Activated T-cell treated with anti-CD3 and anti-CD28 coated beads, Interleukin-2, amount 50 U/mL, for 72 hours (primary cell): ENCODE data around the gene PAX1. TPM values are rescaled to one million over a fixed set of nuclear protein-coding genes. Genes with fewer than 3 reads are reported as not detected.

Source experiments
- ATAC-seq, 2 donors: fragments of 150-1000 bp; cut with Tn5 transposase; replicated peaks in 1 of 2; 2 replicates each; pipeline ENCODE4 v1.10.0; 2021; ENCODE audit warnings: moderate library complexity in 2 of 2, mild to moderate bottlenecking in 1 of 2
- DNase-seq, 2 donors: peaks; one replicate each; pipeline ENCODE4 v3.0.0; 2021 to 2022; ENCODE audit warnings: mixed read lengths in 1 of 2
- H3K27ac Mint-ChIP-seq: one replicate; pipeline ENCODE4 v1.8.0; 2022; ENCODE audit warnings: mild to moderate bottlenecking, moderate library complexity, mixed read lengths
- H3K27me3 Mint-ChIP-seq: one replicate; pipeline ENCODE4 v1.8.0; 2022; ENCODE audit warnings: low read depth, mixed read lengths
- H3K36me3 Mint-ChIP-seq, 2 donors: one replicate each; pipeline ENCODE4 v1.8.0; 2022; ENCODE audit warnings: mixed read lengths in 2 of 2, mild to moderate bottlenecking in 1 of 2; ENCODE audit not compliant: insufficient read depth in 2 of 2
- H3K4me1 Mint-ChIP-seq: one replicate; pipeline ENCODE4 v1.8.0; 2022; ENCODE audit warnings: low read depth, mixed read lengths
- H3K4me3 Mint-ChIP-seq, 2 donors: one replicate each; pipeline ENCODE4 v1.8.0; 2022; ENCODE audit warnings: mild to moderate bottlenecking in 2 of 2, mixed read lengths in 2 of 2, moderate library complexity in 2 of 2
- H3K9me3 Mint-ChIP-seq, 2 donors: one replicate each; pipeline ENCODE4 v1.8.0; 2022; ENCODE audit warnings: mixed read lengths in 2 of 2
- total RNA-seq, 2 donors: library from RNA; stranded (reverse); gene quantifications; one replicate each; pipeline ENCODE4 v1.2.3, GENCODE V29; 2022

PAX1 gene
- total RNA-seq, 2 donors from 2014 or later = not detected

GRCh38 chr20:21707267-21707666 is 1.8 kb downstream of the PAX1 start:
- Mint-ChIP-seq H3K4me3 (no peak overlapping the region), H3K4me1 (peaks cover 14% of the 10 kb centered on the region), H3K36me3 (no peaks in the 10 kb centered on the region), H3K9me3 (no peaks in the 10 kb centered on the region), H3K27ac (peak overlapping the region; percentile 41), H3K27me3 (peaks cover 72% of the 10 kb centered on the region)
- no peak for ATAC-seq
- DNase-seq = no peak

- peaks cover 9% of the 10 kb centered on the region for H3K4me1 Mint-ChIP-seq
- DNase-seq (no peak), ATAC-seq (no peak)
- H3K27me3 Mint-ChIP-seq = peaks cover 72% of the 10 kb centered on the region
- H3K9me3 Mint-ChIP-seq = no peaks in the 10 kb centered on the region
- no peak overlapping the region for H3K27ac Mint-ChIP-seq
- H3K4me3 Mint-ChIP-seq = peak overlapping the region in 1 of 2 donors; percentile 18
- H3K36me3 Mint-ChIP-seq = no peaks in the 10 kb centered on the region
Measured at GRCh38 chr20:21707999-21708737, 2.7 kb downstream of the PAX1 start.

DNA sequence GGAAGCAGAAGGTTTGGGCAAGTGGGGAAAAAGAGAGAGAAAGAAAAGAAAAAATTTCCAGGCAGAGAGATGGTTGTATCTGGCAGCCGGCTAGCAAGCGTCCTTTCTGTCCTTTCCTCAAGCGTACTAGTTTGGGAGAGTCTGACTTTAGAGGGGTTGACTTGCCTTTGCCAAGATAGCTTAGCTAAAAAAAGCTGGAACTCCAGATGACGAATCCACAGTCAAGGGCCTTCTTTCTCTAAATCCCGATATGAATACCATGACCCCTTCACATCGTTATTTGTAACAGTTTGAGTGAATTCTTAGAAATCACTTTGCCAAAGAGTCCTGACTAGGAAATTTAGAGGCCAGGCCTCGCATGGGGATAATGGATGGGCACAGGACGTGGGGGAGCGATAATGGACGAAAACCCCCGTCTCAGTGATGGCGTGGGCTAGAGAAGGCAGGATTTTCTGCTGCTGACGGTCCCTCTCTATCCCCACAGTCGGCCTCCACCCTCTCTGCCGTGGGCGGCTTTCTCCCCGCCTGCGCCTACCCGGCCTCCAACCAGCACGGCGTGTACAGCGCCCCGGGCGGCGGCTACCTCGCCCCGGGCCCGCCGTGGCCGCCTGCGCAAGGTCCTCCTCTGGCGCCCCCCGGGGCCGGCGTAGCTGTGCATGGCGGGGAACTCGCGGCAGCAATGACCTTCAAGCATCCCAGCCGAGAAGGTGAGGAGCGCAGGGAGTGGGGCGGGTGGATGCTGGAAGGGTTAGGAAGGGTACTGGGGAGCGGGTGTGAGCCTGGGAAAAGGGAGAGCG is 3.5 kb downstream of the PAX1 start:
- DNase-seq = no peak
- Mint-ChIP-seq H3K4me3 (no peak overlapping the region), H3K36me3 (no peaks in the 10 kb centered on the region), H3K27ac (no peak overlapping the region), H3K9me3 (no peaks in the 10 kb centered on the region), H3K4me1 (peaks cover 9% of the 10 kb centered on the region), H3K27me3 (peaks cover 73% of the 10 kb centered on the region)
- no peak for ATAC-seq

DNA sequence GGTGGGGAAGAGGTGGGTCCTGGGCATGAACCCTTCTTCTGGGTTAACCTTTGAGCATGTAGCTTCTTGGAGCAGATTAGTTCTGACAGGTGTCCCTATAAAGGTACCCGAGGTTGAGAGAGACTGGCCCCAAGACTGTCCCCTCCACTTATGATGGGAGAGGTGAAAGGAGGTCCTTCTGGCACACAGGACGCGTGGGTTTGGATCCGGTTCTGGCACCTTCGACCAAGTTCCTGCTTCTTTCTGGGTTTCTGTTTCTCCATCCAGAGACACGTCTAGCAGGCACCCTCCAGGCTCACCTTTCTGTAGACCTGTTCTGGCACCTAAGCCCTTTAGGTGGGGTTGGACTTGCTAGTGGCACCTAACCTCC is 4.1 kb downstream of the PAX1 start:
- Mint-ChIP-seq H3K4me3 (no peak overlapping the region), H3K27me3 (peaks cover 68% of the 10 kb centered on the region), H3K27ac (no peak overlapping the region), H3K36me3 (no peaks in the 10 kb centered on the region), H3K4me1 (peaks cover 7% of the 10 kb centered on the region), H3K9me3 (no peaks in the 10 kb centered on the region)
- no peak for DNase-seq
- ATAC-seq = no peak

GRCh38 chr20:21710341-21710740 is 4.9 kb downstream of the PAX1 start:
- H3K36me3 Mint-ChIP-seq = no peaks in the 10 kb centered on the region
- DNase-seq = no peak
- H3K4me1 Mint-ChIP-seq = no peaks in the 10 kb centered on the region
- H3K4me3 Mint-ChIP-seq = no peak overlapping the region
- H3K9me3 Mint-ChIP-seq = no peaks in the 10 kb centered on the region
- H3K27ac Mint-ChIP-seq = no peak overlapping the region
- no peak for ATAC-seq
- peaks cover 68% of the 10 kb centered on the region for H3K27me3 Mint-ChIP-seq

DNA sequence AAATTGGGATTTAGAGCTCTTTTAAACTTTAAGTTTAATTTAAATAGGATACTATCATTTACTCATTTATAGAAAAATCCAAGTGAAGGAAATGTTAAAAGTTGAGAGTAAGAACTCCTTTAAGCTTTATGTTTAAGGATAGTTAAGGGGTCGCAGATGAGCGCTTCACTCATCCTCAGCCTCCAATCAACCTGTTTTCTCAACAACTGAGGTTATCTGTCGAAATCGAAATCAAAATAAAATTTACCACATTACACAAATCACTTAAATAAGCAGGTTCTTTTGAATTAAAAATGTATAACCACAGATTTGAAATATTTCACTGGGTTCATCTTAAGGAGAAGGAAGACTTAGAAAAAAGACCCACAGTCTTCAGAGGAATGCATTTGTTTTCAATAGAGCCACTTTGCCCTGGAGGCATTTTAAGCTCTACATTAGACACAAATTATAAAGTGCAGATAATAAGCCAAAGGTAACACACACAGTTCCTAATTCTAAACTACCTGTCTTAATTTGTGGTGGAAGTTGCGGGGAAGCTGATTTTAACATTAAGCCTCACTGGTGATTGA is 5.5 kb downstream of the PAX1 start:
- DNase-seq = no peak
- Mint-ChIP-seq H3K36me3 (no peaks in the 10 kb centered on the region), H3K4me1 (no peaks in the 10 kb centered on the region), H3K27me3 (peaks cover 74% of the 10 kb centered on the region), H3K27ac (no peak overlapping the region), H3K4me3 (no peak overlapping the region), H3K9me3 (no peaks in the 10 kb centered on the region)
- no peak for ATAC-seq

DNA sequence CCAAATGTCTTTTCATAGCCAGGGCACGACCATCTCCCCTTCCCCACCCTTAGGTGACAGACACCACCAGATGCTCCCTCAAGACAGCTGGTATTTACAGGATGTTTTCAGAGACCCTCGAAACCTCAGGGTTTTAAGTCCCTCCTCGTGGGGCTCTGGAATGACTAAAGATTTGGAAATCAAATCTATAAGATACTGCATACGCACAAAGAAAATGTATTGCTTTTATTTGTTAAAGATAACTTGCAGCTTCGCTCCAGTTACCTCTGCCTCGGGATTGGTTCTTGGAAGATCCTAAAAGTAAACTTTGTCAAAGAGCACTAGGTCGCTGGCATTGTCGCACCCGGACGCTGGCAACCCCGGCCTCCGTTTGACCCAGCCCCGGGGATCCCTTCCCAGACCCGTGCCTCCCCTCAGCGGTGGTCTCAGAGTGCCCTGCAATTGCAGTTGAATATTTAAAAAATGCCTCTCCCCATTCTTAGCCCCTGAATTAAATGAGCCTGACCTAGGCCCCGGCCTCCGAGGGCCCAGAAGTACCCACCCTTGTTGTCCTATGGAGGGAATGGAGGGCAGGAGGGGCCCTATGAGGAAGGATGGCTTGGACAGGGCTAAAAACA is 7.1 kb downstream of the PAX1 start:
- Mint-ChIP-seq H3K27ac (no peak overlapping the region), H3K36me3 (no peaks in the 10 kb centered on the region), H3K4me3 (no peak overlapping the region), H3K4me1 (no peaks in the 10 kb centered on the region), H3K9me3 (no peaks in the 10 kb centered on the region), H3K27me3 (peaks cover 84% of the 10 kb centered on the region)
- ATAC-seq (no peak), DNase-seq (no peak)

- H3K4me3 Mint-ChIP-seq = no peak overlapping the region
- ATAC-seq (no peak), DNase-seq (no peak)
- no peaks in the 10 kb centered on the region for H3K4me1 Mint-ChIP-seq
- no peaks in the 10 kb centered on the region for H3K36me3 Mint-ChIP-seq
- H3K27ac Mint-ChIP-seq = no peak overlapping the region
- H3K27me3 Mint-ChIP-seq = peaks cover 83% of the 10 kb centered on the region
- H3K9me3 Mint-ChIP-seq = no peaks in the 10 kb centered on the region
Measured at GRCh38 chr20:21713470-21713869, 8.0 kb downstream of the PAX1 start.

DNA sequence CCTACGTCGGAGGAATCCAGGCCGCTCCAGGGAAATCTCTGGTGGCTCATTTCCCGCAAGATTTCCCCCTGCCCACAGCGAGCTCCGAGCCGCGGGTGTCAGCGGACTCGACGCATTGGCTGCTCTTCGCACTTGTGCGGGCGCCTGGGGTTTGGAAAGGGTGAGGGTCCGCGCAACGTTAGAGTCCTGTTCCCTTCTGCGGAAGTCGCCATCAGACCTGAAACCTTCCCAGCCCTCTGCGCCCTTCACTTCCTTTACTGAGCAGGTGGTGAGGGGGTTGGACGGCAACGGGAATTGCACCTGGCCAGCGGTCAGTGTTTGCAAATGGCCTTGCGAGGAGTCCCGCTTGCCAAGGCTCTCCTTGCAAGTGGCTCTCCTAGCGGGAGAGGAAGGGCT is 8.4 kb downstream of the PAX1 start:
- H3K27ac Mint-ChIP-seq = no peak overlapping the region
- H3K36me3 Mint-ChIP-seq = no peaks in the 10 kb centered on the region
- ATAC-seq (no peak), DNase-seq (no peak)
- H3K27me3 Mint-ChIP-seq = peaks cover 79% of the 10 kb centered on the region
- no peaks in the 10 kb centered on the region for H3K4me1 Mint-ChIP-seq
- no peaks in the 10 kb centered on the region for H3K9me3 Mint-ChIP-seq
- H3K4me3 Mint-ChIP-seq = no peak overlapping the region

- Mint-ChIP-seq H3K4me3 (no peak overlapping the region), H3K9me3 (no peaks in the 10 kb centered on the region), H3K4me1 (no peaks in the 10 kb centered on the region), H3K27me3 (peaks cover 73% of the 10 kb centered on the region), H3K27ac (no peak overlapping the region), H3K36me3 (no peaks in the 10 kb centered on the region)
- no peak for ATAC-seq
- DNase-seq = no peak
Measured at GRCh38 chr20:21714297-21715192, 9.1 kb downstream of the PAX1 start.

DNA sequence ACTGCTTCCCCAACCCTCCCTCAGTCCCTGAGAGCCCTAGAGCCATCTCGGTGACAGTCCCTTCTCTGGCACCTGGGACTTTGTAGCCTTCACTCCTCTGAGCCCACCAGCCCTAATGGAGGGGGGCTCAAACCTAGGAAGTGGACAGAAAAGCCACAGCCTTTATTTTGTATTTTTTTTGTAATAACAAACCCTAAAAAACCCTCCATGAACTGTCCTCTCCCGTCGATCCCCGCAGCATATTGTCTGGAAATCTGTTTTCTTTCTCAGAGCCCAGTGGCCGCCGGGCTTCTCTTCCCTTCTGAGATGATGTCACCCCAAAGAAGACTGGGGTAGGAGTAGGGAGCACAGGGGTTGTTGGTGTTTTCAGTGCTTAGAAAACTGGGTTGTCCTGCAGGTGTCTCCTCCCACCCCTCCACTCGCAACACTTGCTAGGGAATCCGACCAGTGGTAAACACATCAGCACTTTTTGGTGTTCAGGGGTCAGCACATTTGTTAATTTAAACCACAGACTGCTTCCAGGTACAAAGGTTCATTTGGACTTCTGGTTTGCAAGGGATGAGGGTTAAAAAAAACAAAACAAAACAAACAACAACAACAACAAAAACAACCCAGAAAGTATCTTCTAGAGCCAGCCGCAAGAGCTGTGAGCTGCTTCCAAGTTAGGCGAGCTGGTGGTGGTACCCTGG is 9.9 kb downstream of the PAX1 start:
- no peak for DNase-seq
- ATAC-seq = no peak
- Mint-ChIP-seq H3K27ac (no peak overlapping the region), H3K9me3 (no peaks in the 10 kb centered on the region), H3K27me3 (peaks cover 68% of the 10 kb centered on the region), H3K36me3 (no peaks in the 10 kb centered on the region), H3K4me3 (no peak overlapping the region), H3K4me1 (no peaks in the 10 kb centered on the region)

- Mint-ChIP-seq H3K27ac (no peak overlapping the region), H3K36me3 (no peaks in the 10 kb centered on the region), H3K27me3 (peaks cover 37% of the 10 kb centered on the region), H3K4me3 (no peak overlapping the region), H3K9me3 (no peaks in the 10 kb centered on the region), H3K4me1 (no peaks in the 10 kb centered on the region)
- peak; percentile 49 to 55 for DNase-seq
- no peak for ATAC-seq
Measured at GRCh38 chr20:21719592-21720214, 14.2 kb downstream of the PAX1 start.
